ENCODE data around the gene CDK5RAP3. TPM values are rescaled to one million over a fixed set of nuclear protein-coding genes. Genes with fewer than 3 reads are reported as not detected.
A peak's percentile ranks its signal among the peaks of the same experiment; 100 is the strongest.

CDK5RAP3 gene
- total RNA-seq, 4 donors from 2014 or later, result 43.8 to 98.8 (median 63.8) TPM

DNA sequence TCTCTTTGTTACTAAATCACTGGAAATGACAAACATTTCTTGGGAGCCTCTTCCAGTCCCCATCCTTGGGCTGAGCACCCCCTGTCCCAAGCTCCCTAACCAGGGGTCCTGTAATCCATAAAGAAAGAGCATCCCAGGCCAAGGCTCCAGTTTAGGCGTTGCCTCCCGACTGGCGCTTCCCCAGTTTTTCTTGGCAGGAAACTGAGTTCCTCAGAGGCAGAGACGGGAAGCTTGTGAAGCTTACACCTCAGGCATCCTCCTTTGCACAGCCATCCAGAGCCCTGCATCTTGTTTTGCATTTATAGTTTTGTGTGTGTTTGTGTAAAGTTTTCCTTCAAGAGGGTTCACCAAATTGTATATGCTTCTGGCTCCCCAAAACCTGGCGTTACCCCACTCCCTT lies 59.6 kb downstream of the CDK5RAP3 start:
- no peaks in the 10 kb centered on the region for H3K27me3 ChIP-seq
- 33 to 43% methylated on average over 1 to 4 of the region's 5 CpGs for WGBS, 2 donors (ENCODE audit: low coverage in 1 of 2)
- no peaks in the 10 kb centered on the region for H3K9me3 ChIP-seq
- peaks cover 0 to 5% of the 10 kb centered on the region in 2 donors for H3K36me3 ChIP-seq
- no peak for ATAC-seq
- no peak overlapping the region for H3K4me3 ChIP-seq
- TF ChIP-seq, protein P1, sequence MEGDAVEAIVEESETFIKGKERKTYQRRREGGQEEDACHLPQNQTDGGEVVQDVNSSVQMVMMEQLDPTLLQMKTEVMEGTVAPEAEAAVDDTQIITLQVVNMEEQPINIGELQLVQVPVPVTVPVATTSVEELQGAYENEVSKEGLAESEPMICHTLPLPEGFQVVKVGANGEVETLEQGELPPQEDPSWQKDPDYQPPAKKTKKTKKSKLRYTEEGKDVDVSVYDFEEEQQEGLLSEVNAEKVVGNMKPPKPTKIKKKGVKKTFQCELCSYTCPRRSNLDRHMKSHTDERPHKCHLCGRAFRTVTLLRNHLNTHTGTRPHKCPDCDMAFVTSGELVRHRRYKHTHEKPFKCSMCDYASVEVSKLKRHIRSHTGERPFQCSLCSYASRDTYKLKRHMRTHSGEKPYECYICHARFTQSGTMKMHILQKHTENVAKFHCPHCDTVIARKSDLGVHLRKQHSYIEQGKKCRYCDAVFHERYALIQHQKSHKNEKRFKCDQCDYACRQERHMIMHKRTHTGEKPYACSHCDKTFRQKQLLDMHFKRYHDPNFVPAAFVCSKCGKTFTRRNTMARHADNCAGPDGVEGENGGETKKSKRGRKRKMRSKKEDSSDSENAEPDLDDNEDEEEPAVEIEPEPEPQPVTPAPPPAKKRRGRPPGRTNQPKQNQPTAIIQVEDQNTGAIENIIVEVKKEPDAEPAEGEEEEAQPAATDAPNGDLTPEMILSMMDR (IDR thresholded peaks at IDR 0.05), result no peak
- TF ChIP-seq POLR2A (IDR thresholded peaks at IDR 0.05) (no peak), EP300 (IDR thresholded peaks at IDR 0.05) (no peak), POLR2AphosphoS5 (IDR thresholded peaks at IDR 0.05) (no peak)
- H3K4me1 ChIP-seq, result peaks cover 3 to 28% (median 21%) of the 10 kb centered on the region in 3 donors
- H3K27ac ChIP-seq, result peak overlapping the region in 3 of 4 donors; percentile 27 to 49 (median 32)

Other genes with a start within 250 kb of the CDK5RAP3 start
- gene TBX21, start 237.9 kb upstream of the CDK5RAP3 start, total RNA-seq, result 1 to 10 TPM in 1 of 4 donors, under 1 TPM in 1, not detected in 2; 0.94 to 1.1 TPM
- 1 to 10 TPM; 2.2 to 4.1 (median 3.8) TPM for gene OSBPL7, start 149.3 kb upstream of the CDK5RAP3 start, total RNA-seq
- gene MRPL10, start 139.6 kb upstream of the CDK5RAP3 start, total RNA-seq, result 10 to 100 TPM; 34.9 to 74.9 (median 55.0) TPM
- 1 to 10 TPM in 1 of 4 donors, under 1 TPM in 1, not detected in 2; 0.46 to 1.3 TPM for gene LRRC46, start 139.4 kb upstream of the CDK5RAP3 start, total RNA-seq
- gene SCRN2, start 129.8 kb upstream of the CDK5RAP3 start, total RNA-seq, result 10 to 100 TPM; 17.4 to 28.9 (median 21.8) TPM
- under 1 TPM; 0.12 to 0.31 (median 0.14) TPM for gene SP6, start 120.0 kb upstream of the CDK5RAP3 start, total RNA-seq
- 10 to 100 TPM in 2 of 4 donors, 1 to 10 TPM in 2; 3.4 to 16.2 (median 10.0) TPM for gene SP2, start 74.9 kb upstream of the CDK5RAP3 start, total RNA-seq
- 10 to 100 TPM; 20.3 to 43.9 (median 21.9) TPM for gene PNPO, start 29.5 kb upstream of the CDK5RAP3 start, total RNA-seq
- gene PRR15L, start 13.2 kb upstream of the CDK5RAP3 start, total RNA-seq, result 1 to 10 TPM in 1 of 4 donors, under 1 TPM in 1, not detected in 2; 0.19 to 3.5 TPM
- gene COPZ2, start 66.7 kb downstream of the CDK5RAP3 start, total RNA-seq, result 10 to 100 TPM; 40.6 to 75.5 (median 49.4) TPM
- 100 to 1,000 TPM; 166 to 289 (median 182) TPM for gene NFE2L1, start 77.2 kb downstream of the CDK5RAP3 start, total RNA-seq
- gene CBX1, start 130.4 kb downstream of the CDK5RAP3 start, total RNA-seq, result 10 to 100 TPM; 46.0 to 59.3 (median 55.0) TPM
- gene SNX11, start 136.7 kb downstream of the CDK5RAP3 start, total RNA-seq, result 10 to 100 TPM; 12.4 to 20.5 (median 16.8) TPM

All from gastroesophageal sphincter (tissue), 4 donors.